ENCODE data around the gene KLC1.

KLC1 gene

DNA sequence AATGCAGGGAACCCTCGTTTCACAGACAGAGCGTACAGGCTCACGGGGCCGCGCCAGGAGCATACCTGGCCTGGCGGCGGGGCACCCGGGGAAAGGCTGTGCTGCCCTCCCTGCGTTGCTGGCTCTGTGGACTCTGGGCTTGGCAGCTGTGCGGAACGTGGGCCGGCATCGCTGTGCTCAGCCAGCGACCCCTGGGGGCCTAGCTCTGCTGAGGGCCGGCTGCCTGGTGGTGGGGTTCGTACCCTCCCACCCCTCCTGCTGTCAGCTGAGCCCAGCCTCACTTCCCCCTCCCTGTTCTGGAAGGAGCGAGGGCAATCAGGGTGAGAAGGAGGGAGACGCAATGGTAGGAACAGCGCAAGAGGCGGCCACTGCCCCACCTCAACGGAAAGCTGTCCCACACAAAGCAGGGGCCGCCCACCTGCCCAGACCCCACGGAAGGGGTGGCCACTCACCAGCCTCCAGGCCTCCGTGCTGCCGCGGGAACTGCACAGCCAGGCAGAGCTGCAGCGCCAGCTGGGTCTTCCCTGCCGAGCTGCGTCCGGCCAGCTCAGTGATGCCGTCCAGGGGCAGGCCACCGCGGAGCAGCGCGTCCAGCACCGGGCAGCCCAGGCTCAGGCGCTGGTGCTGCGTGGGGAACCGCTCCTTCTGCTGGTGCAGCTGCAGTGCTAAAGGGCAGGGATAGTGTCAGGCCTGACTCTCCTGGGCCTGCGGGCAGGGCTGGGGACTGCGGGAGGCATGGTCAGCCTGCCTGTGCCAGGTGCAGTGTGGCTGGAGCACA, 77.7 kb downstream of the KLC1 start:
- Mint-ChIP-seq H3K4me1 (ENCODE audit: low read depth) (no peaks in the 10 kb centered on the region), H3K27ac (no peak overlapping the region), H3K36me3 (peaks cover 2% of the 10 kb centered on the region), H3K27me3 (no peaks in the 10 kb centered on the region), H3K4me3 (no peak overlapping the region), H3K9me3 (ENCODE audit: low read depth) (no peaks in the 10 kb centered on the region)

DNA sequence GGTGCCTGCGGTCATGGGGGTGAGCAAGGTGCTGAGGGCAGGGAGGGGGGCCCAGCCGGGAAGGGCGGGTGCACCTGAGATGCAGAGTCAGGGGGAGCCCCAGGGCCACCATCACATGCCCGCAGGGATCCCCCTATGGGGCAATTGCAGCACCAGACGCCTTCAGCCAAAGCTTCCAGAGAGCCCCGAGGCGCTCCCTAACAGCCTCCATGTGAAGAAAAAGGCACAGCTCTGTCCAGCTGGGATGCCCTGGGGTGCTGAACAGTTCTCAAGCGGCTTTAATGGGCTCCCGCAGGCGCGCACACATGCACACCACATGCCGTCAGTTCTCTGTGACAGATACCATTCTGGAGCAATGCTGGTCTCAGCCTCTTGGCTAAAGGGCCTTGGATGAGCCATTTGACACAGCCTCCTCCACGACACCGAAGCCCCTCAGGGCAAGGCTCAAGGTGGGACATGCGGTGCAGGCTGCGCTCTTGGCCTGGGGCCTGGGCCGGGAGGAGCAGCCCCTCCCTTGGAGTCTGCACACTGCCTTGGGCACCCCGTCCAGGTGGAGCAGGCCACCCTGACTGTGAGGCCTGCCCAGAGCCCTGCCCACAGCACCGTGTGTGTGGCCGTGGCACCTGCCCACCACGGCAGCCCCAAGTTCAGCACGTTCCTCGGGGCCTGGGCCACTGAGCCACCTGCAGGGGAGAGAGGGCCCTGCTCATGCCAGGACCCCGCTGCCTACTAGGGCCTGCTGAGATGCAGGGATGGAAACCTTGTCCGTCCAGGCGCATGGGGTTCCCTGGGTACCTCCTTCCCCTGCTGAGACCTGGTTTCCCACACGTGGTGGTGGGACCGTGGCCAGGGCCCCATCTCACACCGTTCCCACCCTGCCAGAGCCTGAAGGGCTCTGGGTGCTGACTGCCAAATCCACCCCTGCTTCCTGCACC, 78.6 kb downstream of the KLC1 start:
- Mint-ChIP-seq H3K4me1 (ENCODE audit: low read depth) (no peaks in the 10 kb centered on the region), H3K36me3 (peaks cover 2% of the 10 kb centered on the region), H3K27me3 (no peaks in the 10 kb centered on the region), H3K4me3 (no peak overlapping the region), H3K9me3 (ENCODE audit: low read depth) (no peaks in the 10 kb centered on the region), H3K27ac (no peak overlapping the region)

DNA sequence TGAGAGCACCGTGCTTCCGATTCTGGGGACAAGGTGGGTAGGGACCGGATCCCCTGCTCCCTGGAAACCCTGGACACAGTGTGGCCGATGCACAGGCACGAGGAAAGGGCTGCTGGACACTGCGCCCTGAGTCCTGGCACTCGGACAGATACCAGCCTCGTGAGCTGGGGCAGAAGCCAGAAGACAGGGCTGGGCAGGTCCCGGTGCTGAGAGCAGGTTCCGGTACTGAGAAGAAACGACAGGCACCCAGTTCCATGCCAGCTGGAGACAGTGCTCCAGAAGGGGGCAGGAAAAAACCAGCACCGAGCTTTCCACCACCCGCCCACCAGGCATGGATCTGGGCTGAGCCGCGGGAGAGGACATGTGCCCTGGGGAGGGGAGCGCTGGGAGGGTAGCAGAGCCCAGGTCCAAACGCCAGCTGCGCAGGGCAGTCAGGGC, 79.8 kb downstream of the KLC1 start:
- H3K4me3 Mint-ChIP-seq: no peak overlapping the region
- no peaks in the 10 kb centered on the region for H3K27me3 Mint-ChIP-seq
- H3K36me3 Mint-ChIP-seq: peaks cover 2% of the 10 kb centered on the region
- H3K4me1 Mint-ChIP-seq (ENCODE audit: low read depth): peaks cover 6% of the 10 kb centered on the region
- H3K27ac Mint-ChIP-seq: no peak overlapping the region
- H3K9me3 Mint-ChIP-seq (ENCODE audit: low read depth): no peaks in the 10 kb centered on the region

DNA sequence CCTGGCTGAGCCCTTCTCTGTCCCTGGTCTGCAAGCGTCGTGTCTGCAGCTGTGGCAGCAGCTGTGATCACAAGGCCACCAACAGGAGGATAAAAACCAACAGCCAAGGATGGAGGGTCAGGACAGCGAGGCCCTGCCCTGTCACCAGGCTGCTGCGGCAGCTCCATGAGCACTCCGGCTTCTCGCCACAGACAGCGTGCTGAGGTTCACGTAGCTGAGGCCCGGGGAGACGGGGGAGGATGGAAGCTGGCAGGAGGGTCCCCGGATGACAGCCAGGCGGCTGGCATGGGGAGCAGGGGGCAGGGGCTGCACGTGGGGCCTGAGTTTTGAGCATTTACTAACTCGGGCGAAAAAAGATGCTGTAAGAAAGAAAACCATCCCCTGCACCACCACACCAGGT, 80.8 kb downstream of the KLC1 start:
- no peak overlapping the region for H3K27ac Mint-ChIP-seq

DNA sequence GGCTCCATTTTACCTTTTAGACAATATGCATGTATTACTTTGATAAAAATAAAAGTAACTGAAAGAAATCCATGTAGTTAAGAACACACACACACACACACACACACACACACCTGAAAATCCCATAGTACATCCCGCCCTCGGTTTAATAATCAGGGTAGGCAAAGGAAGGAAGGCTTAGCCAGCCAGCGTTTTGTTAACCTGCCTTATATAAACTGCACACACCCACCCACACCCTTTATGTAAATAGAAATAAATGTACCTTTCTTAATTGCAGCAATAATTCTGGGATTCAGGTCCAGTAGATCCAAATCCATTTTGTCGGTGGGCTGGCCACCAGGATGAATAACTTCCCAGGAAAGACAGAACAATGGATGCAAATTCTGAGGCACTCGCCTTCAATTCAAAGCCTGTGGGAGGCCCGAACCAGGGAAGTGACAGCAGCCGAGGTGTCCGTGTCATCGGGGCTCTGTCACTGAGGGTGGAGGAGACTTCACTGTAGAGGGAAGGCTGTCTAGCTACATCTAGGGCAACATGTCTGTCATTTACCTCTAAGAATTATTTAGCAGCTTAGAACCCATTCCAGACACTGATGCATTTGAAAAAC, 81.9 kb downstream of the KLC1 start:
- peaks cover 13% of the 10 kb centered on the region for H3K4me1 Mint-ChIP-seq (ENCODE audit: low read depth)
- H3K9me3 Mint-ChIP-seq (ENCODE audit: low read depth): no peaks in the 10 kb centered on the region
- no peak overlapping the region for H3K4me3 Mint-ChIP-seq
- no peak overlapping the region for H3K27ac Mint-ChIP-seq
- no peaks in the 10 kb centered on the region for H3K27me3 Mint-ChIP-seq
- peaks cover 2% of the 10 kb centered on the region for H3K36me3 Mint-ChIP-seq

More for the DNA sequence above, 80.8 kb downstream of the KLC1 start:
- Mint-ChIP-seq H3K9me3 (ENCODE audit: low read depth) (no peaks in the 10 kb centered on the region), H3K27me3 (no peaks in the 10 kb centered on the region), H3K4me3 (no peak overlapping the region), H3K36me3 (peaks cover 2% of the 10 kb centered on the region), H3K4me1 (ENCODE audit: low read depth) (peaks cover 11% of the 10 kb centered on the region)

DNA sequence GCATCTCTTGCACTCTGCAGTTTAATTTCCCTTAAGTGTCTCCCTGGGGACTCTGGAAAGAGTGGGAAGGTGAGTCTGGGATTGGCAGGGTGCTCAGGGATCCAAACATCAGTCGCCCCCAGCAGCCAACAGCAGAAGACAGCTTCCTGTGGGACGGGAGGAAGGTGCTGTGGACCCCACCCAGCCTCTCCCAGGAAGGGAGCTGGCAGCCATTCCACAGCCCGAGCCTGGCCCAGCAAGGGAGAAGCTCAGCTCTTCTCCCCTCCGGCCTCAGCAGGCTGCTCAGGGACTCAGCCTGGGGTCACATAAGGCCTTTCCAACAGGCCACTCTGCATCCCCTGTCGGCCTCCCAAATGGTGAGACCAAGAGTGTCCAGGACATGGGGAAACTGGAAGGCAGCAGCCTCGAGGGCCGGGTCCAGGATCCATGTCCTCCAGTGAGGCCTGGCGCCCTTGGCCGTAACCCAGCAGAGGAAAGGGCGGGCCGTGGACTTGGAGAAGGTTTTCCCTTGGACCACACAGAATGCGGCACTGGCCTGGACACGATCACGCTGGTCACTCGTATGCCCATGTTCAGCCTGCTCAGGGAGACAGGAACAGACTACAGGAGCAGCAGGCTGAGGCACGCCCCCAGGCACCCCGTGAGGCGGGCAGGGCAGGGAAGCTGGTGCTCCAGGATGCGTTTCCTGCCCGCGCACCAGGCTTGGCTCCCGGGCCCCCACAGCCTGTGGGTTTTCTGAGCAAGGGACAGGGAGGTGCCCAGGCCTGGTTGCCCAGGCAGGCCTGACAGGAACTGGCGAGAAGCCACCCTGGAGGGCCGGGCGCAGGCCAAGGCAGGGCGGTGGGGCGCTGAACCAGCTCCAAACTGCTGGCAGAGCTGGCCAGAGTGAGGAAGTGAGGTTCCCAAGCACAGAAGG, 82.8 kb downstream of the KLC1 start:
- Mint-ChIP-seq H3K4me1 (ENCODE audit: low read depth) (peaks cover 16% of the 10 kb centered on the region), H3K36me3 (peaks cover 2% of the 10 kb centered on the region), H3K9me3 (ENCODE audit: low read depth) (no peaks in the 10 kb centered on the region), H3K27me3 (no peaks in the 10 kb centered on the region), H3K27ac (no peak overlapping the region), H3K4me3 (no peak overlapping the region)

DNA sequence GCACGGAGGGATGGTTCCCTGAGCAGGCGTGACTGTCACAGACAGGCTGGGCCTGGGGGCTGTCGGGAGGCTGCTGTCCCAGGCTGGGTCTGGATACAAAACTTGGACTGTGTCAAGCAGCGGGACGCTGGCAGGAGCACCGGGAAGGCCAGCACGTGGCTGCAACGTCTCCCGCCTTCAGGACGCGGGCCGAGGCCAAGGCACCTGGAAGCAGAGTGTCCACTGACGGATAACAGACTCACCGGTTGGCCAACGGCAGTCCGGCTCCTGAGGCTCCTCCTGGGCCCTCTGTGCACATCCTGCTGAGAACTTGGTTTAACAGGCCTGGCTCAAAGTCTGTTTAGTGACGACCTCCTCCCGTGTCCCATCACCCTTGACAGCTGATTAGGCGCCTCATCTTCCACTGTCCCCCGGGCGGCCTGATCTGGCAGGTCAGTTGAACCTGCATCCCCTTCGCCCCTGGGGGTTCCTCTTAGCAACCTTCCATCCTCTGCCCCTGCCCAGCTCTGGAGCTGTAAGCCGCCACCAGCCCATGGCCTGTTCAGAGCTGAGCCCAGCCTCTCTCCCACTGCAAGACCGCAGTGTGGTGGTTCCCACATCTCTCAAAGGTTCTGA, 83.7 kb downstream of the KLC1 start:
- Mint-ChIP-seq H3K9me3 (ENCODE audit: low read depth) (no peaks in the 10 kb centered on the region), H3K4me3 (peak overlapping the region; percentile 23), H3K36me3 (peaks cover 2% of the 10 kb centered on the region), H3K27me3 (no peaks in the 10 kb centered on the region), H3K27ac (peak overlapping the region; percentile 61), H3K4me1 (ENCODE audit: low read depth) (peaks cover 25% of the 10 kb centered on the region)

DNA sequence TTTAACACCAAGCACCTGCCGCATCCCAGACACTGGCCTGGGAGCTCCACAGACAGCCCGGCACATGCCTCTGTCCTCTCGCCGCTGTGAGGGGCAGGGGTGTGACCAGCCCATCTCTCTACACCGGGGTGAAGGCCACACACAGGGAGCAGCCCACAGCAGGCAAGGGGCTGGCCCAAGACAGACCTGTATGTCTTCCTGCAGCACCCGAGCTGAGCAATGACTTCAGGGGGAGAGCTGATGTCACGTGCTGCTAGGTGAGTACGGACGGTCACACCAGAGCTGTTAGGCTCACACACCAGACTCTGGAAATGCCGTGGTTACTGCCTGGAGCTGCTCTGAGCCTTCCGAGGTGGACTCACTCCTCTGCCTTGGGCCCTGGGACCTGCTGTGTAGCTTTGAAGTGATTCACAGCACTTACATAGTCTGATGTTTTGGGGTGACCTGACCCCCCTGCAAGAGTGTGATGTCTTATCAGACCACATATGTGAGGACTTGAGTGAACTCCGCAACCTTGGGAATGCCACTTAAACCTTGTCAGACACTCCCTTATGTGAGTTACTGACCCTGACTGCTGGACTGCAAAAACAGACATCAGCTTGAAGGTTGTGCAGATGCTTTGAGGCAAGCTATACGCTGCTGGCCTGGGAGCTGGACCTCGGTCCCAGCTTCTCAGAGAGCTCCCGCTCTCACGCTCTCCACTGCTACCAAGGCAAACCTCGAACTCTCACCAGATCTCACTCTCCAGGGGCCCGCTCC, 84.5 kb downstream of the KLC1 start:
- H3K4me1 Mint-ChIP-seq (ENCODE audit: low read depth): peaks cover 30% of the 10 kb centered on the region
- H3K9me3 Mint-ChIP-seq (ENCODE audit: low read depth): no peaks in the 10 kb centered on the region
- H3K27me3 Mint-ChIP-seq: no peaks in the 10 kb centered on the region
- peak overlapping the region; percentile 61 for H3K27ac Mint-ChIP-seq
- H3K36me3 Mint-ChIP-seq: peaks cover 2% of the 10 kb centered on the region
- peak overlapping the region; percentile 94 for H3K4me3 Mint-ChIP-seq

DNA sequence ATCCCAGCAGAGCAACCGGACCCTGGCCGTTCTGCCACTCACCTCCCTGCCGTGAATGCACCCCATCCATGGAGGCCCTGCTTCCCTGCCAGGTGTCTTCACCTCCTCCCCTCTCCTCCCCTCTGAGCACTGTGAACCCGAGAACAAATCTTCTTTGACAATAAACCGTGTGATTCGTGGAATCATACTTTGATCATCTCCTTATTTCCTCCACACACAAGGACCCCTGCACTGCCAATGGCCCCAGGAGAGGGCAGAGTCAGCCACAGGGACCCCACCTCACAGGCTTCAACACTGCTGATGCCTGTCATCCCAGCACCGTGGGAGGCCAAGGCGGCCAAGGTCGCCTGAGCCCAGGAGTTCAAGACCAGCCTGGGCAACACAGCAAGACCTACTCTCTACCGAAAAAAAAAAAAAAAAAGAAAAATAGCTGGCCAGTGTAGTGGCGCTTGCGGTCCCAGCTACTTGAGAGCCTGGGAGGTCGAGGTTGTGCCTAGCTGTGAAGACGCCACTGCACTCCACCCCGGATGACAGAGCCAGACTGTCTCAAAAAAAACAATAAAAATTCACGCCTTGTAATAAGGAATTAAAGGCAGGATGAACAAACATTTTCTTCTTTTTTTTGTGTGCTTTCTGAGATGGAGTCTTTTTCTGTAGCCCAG, 85.2 kb downstream of the KLC1 start:
- H3K27me3 Mint-ChIP-seq: no peaks in the 10 kb centered on the region
- peak overlapping the region; percentile 94 for H3K4me3 Mint-ChIP-seq
- H3K4me1 Mint-ChIP-seq (ENCODE audit: low read depth): peaks cover 34% of the 10 kb centered on the region
- no peaks in the 10 kb centered on the region for H3K9me3 Mint-ChIP-seq (ENCODE audit: low read depth)
- H3K27ac Mint-ChIP-seq: peak overlapping the region; percentile 81
- peaks cover 2% of the 10 kb centered on the region for H3K36me3 Mint-ChIP-seq

DNA sequence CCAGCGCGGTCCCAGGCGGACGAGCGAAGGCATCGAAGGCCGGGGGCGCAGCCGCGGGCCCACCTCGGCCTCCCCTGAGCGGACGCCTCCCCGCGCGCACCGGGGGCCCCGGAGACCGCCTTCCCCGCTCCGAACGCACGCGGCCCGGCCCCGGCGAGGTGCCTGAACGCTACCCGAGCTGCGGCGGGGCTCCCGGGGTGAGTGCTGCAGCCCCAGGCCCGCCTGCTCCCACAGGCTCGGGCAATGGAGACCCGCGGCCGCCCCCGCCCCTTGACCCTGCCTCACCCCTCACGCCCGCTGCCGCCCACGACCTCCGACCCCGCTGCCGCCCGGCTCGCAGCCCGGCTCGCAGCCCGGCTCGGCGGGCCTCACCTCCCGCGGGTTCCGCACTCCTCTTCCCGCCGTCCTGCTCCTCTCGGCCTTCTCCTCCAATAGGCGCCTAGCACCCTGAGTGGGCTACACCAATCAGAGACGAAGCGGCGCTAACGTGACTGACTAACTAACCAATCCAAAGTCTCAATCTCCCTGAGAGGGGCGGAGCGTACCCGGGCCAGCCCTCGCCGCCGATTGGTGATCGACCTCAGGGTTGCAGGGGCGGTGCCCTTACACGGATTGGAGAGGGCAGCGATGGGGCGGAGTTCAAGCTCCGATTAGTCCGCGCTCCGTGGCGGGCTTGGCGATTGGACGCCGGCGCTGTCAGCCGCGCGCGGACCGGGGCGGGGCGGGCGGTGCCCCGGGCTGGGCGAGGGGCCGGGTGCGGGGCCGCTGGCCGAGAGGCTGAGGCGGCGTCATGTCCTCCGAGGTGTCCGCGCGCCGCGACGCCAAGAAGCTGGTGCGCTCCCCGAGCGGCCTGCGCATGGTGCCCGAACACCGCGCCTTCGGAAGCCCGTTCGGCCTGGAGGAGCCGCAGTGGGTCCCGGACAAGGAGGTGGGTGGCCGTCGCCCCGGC, 86.3 kb downstream of the KLC1 start, which contains the start of the genes XRCC3 and ZFYVE21:
Gene XRCC3 (minus strand): TSS at position 400 of the 949 bp plus-strand sequence. CDS start 4,364 bp downstream, outside the sequence.
Gene ZFYVE21 (plus strand): TSS at position 759 of the 949 bp plus-strand sequence. CDS start 32 bp downstream, at position 791.
- no peaks in the 10 kb centered on the region for H3K36me3 Mint-ChIP-seq
- H3K4me3 Mint-ChIP-seq: peak within 1 kb of the TSS; percentile 94
- H3K27me3 Mint-ChIP-seq: no peaks in the 10 kb centered on the region
- H3K4me1 Mint-ChIP-seq (ENCODE audit: low read depth): peaks cover 45% of the 10 kb centered on the region
- H3K9me3 Mint-ChIP-seq (ENCODE audit: low read depth): no peaks in the 10 kb centered on the region
- peak within 1 kb of the TSS; percentile 95 for H3K27ac Mint-ChIP-seq

DNA sequence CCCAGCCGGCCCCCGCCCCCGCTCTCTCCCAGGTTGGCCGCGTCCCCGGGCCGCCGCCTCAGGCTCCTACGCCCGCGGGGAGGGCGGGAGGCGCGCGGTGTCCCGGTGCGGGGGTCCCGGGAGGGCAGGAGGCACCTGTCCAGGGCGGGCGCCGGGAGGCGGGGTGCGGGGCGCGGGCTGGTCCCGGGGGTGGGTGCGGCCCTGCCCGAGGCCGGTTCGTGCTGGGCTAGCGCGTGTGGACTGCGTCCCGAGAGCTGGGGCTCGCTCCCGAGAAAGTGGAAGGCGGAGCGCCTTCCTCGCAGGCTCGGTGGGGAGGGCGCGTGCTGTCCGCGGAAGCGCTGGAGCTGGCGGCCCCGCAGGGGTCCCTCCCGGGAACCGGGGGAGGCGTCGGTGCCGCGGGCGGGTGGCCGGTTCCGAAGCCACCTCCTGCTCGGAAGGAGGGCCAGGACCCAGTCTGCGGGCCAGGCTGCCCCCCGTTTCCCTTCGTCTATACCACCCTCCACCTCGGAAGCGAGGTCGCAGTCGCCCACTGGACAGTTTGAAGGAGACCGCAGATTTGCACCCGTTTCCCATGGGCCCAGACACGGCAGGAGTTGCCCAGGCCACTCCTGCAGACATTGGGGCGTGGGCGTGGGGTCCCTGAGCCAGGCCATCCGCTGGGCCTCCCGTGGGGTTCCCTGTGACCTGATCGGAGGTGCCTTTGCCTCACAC, 87.2 kb downstream of the KLC1 start:
- H3K27ac Mint-ChIP-seq: no peak overlapping the region
- peak overlapping the region; percentile 84 for H3K4me3 Mint-ChIP-seq
- H3K9me3 Mint-ChIP-seq (ENCODE audit: low read depth): no peaks in the 10 kb centered on the region
- no peaks in the 10 kb centered on the region for H3K27me3 Mint-ChIP-seq
- no peaks in the 10 kb centered on the region for H3K36me3 Mint-ChIP-seq
- peaks cover 47% of the 10 kb centered on the region for H3K4me1 Mint-ChIP-seq (ENCODE audit: low read depth)

All from activated naive CD8-positive, alpha-beta T cell (primary cell).